ENCODE measurements around the gene CLDN20. TPM values are rescaled to one million over a fixed set of nuclear protein-coding genes. Genes with fewer than 3 reads are reported as not detected.

CLDN20 gene
- total and polyA plus RNA-seq, 10 of the 15 experiments (the other 5 are each of a cell fraction or from before 2014, with no cell fraction given), result 0.13 to 0.23 TPM; not detected in 8

DNA sequence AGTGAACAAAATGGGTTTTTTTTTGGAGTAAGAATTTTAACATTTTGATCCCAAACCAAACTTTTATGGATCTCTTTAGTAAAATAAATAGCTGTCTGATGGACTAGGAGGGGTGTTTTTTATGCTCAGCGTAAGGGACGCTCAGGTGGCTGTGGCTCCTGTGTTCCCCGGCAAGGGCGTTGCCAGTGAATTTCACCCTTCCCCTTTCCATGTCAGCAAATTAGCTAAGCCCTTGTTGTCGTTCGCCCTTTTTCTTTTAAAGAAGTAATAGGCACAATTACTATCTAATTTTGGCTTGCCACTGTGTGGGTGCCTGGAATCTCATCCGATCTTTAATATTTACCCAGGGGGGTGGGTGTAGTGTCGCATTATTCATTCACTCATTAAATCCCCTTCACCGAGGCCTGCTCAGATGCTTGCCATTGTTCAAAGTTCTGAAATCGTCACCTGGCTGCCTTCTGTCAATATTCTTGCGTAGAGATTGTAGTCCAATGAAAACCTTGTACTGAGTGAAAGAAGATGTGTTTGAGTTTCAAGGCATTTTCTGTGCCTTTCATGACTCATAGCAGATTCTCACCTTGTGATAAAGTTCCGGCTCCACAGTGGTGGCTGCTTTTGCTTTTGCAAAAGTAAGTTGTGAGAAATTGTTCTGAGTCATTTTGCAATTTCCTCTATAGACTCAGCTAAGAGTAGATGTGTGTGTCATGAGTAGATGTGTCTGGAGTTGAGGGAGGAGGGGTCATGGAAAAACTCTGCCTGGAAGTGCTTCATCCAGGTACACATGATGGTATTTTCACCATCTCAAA lies 40.0 kb upstream of the CLDN20 start (continued):
- TF ChIP-seq, protein P1, sequence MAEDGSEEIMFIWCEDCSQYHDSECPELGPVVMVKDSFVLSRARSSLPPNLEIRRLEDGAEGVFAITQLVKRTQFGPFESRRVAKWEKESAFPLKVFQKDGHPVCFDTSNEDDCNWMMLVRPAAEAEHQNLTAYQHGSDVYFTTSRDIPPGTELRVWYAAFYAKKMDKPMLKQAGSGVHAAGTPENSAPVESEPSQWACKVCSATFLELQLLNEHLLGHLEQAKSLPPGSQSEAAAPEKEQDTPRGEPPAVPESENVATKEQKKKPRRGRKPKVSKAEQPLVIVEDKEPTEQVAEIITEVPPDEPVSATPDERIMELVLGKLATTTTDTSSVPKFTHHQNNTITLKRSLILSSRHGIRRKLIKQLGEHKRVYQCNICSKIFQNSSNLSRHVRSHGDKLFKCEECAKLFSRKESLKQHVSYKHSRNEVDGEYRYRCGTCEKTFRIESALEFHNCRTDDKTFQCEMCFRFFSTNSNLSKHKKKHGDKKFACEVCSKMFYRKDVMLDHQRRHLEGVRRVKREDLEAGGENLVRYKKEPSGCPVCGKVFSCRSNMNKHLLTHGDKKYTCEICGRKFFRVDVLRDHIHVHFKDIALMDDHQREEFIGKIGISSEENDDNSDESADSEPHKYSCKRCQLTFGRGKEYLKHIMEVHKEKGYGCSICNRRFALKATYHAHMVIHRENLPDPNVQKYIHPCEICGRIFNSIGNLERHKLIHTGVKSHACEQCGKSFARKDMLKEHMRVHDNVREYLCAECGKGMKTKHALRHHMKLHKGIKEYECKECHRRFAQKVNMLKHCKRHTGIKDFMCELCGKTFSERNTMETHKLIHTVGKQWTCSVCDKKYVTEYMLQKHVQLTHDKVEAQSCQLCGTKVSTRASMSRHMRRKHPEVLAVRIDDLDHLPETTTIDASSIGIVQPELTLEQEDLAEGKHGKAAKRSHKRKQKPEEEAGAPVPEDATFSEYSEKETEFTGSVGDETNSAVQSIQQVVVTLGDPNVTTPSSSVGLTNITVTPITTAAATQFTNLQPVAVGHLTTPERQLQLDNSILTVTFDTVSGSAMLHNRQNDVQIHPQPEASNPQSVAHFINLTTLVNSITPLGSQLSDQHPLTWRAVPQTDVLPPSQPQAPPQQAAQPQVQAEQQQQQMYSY (CRISPR knock-in tag; IDR thresholded peaks at IDR 0.05), result no peak
- no peak for TF ChIP-seq NFYA (IDR thresholded peaks at IDR 0.05; ENCODE audit: borderline replicate concordance, low read depth, low read length)
- peak; percentile 84 for TF ChIP-seq CREB1 (IDR thresholded peaks at IDR 0.05; ENCODE audit: low read depth)
- peak; percentile 68; the same call in 1 of the 2 replicates for TF ChIP-seq EED (IDR thresholded peaks at IDR 0.05; ENCODE audit: low read depth)
- no peak for TF ChIP-seq BMI1 (IDR thresholded peaks at IDR 0.05; ENCODE audit: borderline replicate concordance)
- TF ChIP-seq NFYB (IDR thresholded peaks at IDR 0.05; ENCODE audit: insufficient read depth, low read depth, low read length), result no peak
- TF ChIP-seq DPF2 (IDR thresholded peaks at IDR 0.05), result peak; percentile 91
- no peak for TF ChIP-seq SUPT20H (IDR thresholded peaks at IDR 0.05; ENCODE audit: borderline replicate concordance, control insufficient read depth, low read depth, low read length)
- TF ChIP-seq, protein P2, sequence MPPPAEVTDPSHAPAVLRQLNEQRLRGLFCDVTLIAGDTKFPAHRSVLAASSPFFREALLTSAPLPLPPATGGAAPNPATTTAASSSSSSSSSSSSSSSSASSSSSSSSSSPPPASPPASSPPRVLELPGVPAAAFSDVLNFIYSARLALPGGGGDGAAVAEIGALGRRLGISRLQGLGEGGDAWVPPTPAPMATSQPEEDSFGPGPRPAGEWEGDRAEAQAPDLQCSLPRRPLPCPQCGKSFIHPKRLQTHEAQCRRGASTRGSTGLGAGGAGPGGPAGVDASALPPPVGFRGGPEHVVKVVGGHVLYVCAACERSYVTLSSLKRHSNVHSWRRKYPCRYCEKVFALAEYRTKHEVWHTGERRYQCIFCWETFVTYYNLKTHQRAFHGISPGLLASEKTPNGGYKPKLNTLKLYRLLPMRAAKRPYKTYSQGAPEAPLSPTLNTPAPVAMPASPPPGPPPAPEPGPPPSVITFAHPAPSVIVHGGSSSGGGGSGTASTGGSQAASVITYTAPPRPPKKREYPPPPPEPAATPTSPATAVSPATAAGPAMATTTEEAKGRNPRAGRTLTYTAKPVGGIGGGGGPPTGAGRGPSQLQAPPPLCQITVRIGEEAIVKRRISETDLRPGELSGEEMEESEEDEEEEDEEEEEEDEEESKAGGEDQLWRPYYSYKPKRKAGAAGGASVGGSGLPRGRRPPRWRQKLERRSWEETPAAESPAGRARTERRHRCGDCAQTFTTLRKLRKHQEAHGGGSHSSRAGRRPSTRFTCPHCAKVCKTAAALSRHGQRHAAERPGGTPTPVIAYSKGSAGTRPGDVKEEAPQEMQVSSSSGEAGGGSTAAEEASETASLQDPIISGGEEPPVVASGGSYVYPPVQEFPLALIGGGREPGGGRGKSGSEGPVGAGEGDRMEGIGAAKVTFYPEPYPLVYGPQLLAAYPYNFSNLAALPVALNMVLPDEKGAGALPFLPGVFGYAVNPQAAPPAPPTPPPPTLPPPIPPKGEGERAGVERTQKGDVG (CRISPR knock-in tag; IDR thresholded peaks at IDR 0.05), result no peak
- TF ChIP-seq EZH2 (IDR thresholded peaks at IDR 0.05; ENCODE audit: borderline replicate concordance, control insufficient read depth, low read depth, low read length), result no peak
- peak; percentile 70; the same call in 1 of the 2 replicates for TF ChIP-seq BACH1 (IDR thresholded peaks at IDR 0.05; ENCODE audit: borderline replicate concordance)
- TF ChIP-seq, protein P3, sequence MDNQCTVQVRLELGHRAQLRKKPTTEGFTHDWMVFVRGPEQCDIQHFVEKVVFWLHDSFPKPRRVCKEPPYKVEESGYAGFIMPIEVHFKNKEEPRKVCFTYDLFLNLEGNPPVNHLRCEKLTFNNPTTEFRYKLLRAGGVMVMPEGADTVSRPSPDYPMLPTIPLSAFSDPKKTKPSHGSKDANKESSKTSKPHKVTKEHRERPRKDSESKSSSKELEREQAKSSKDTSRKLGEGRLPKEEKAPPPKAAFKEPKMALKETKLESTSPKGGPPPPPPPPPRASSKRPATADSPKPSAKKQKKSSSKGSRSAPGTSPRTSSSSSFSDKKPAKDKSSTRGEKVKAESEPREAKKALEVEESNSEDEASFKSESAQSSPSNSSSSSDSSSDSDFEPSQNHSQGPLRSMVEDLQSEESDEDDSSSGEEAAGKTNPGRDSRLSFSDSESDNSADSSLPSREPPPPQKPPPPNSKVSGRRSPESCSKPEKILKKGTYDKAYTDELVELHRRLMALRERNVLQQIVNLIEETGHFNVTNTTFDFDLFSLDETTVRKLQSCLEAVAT (IDR thresholded peaks at IDR 0.05), result no peak
- TF ChIP-seq MXI1 (IDR thresholded peaks at IDR 0.05; ENCODE audit: low read depth, low read length), result no peak
- TF ChIP-seq NRF1 (conservative IDR thresholded peaks at IDR 0.05; ENCODE audit: low read depth, low read length), result no peak
- TF ChIP-seq, protein P4, sequence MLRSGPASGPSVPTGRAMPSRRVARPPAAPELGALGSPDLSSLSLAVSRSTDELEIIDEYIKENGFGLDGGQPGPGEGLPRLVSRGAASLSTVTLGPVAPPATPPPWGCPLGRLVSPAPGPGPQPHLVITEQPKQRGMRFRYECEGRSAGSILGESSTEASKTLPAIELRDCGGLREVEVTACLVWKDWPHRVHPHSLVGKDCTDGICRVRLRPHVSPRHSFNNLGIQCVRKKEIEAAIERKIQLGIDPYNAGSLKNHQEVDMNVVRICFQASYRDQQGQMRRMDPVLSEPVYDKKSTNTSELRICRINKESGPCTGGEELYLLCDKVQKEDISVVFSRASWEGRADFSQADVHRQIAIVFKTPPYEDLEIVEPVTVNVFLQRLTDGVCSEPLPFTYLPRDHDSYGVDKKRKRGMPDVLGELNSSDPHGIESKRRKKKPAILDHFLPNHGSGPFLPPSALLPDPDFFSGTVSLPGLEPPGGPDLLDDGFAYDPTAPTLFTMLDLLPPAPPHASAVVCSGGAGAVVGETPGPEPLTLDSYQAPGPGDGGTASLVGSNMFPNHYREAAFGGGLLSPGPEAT (IDR thresholded peaks at IDR 0.05; ENCODE audit: low read depth), result peak; percentile 81
- TF ChIP-seq SMAD1 (IDR thresholded peaks at IDR 0.05; ENCODE audit: low read depth, partially characterized antibody), result no peak

Data from GM12878 (cell line).